BE2C (cell line): ENCODE measurements around the gene ANKRD28.

Experiments
- DNase-seq: peaks from one replicate; pipeline ENCODE4 v3.0.0-alpha.2; 2020
- H3K27me3 ChIP-seq: fragments of 250-450 bp; sonication (Bioruptor Pico); 2 replicates; pipeline ENCODE4 v1.5.1; 2020; ENCODE audit warnings: mild to moderate bottlenecking
- H3K36me3 ChIP-seq: fragments of 250-450 bp; sonication (Bioruptor Pico); 2 replicates; pipeline ENCODE4 v1.5.1; 2020; ENCODE audit warnings: mild to moderate bottlenecking
- H3K4me1 ChIP-seq: fragments of 250-450 bp; sonication (Bioruptor Pico); 2 replicates; pipeline ENCODE4 v1.5.1; 2020
- H3K4me3 ChIP-seq: 2 replicates; pipeline ENCODE4 v1.5.1; 2011; ENCODE audit warnings: low read depth, low read length
- H3K9me3 ChIP-seq: fragments of 250-450 bp; sonication (Bioruptor Pico); 2 replicates; pipeline ENCODE4 v1.5.1; 2020
- CTCF ChIP-seq: IDR thresholded peaks from 2 replicates; pipeline ENCODE4 v1.5.1; 2012; ENCODE audit warnings: mild to moderate bottlenecking, low read depth, low read length

ANKRD28 gene

GRCh38 chr3:15800327-15800726 is 2.5 kb upstream of the ANKRD28 start:
- no peak for TF ChIP-seq CTCF
- no peak for DNase-seq
- no peaks in the 10 kb centered on the region for H3K27me3 ChIP-seq
- H3K4me1 ChIP-seq: no peaks in the 10 kb centered on the region
- H3K9me3 ChIP-seq: no peaks in the 10 kb centered on the region
- no peaks in the 10 kb centered on the region for H3K36me3 ChIP-seq
- no peak overlapping the region for H3K4me3 ChIP-seq

DNA sequence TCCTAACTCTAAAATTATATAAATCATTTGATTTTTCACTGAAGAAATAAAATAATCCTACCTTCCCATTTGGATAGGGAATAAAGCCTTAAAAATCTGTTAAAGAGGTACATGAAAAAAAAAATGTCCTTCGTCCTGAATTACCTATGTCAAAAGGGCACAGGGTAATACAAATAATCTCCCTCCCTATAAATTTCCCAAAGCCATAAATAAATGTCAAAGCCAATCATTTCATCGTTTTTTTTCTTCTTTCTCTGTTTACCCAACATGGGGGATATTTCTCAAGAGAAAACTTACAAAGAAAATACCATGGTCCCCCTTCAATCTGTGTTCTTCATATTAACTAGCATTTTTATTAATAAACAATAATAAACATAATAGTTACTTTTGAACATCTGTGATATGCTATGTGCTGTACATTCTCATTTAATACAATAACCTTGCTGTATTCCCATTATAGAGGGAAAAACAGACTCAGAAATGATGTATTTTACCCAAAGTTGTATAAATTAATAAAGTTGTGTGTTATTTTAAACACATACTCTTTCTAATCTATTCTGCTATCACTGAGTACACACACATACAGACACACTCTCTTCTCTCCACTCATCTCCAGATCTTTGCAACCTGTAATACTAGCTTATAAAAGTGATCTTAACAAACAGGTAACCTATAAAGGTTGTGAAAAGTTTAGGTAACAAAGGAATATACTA is 910 bp upstream of the ANKRD28 start:
- H3K4me3 ChIP-seq: no peak overlapping the region
- TF ChIP-seq CTCF: no peak
- H3K36me3 ChIP-seq: no peaks in the 10 kb centered on the region
- no peaks in the 10 kb centered on the region for H3K4me1 ChIP-seq
- no peaks in the 10 kb centered on the region for H3K9me3 ChIP-seq
- H3K27me3 ChIP-seq: no peaks in the 10 kb centered on the region
- no peak for DNase-seq

DNA sequence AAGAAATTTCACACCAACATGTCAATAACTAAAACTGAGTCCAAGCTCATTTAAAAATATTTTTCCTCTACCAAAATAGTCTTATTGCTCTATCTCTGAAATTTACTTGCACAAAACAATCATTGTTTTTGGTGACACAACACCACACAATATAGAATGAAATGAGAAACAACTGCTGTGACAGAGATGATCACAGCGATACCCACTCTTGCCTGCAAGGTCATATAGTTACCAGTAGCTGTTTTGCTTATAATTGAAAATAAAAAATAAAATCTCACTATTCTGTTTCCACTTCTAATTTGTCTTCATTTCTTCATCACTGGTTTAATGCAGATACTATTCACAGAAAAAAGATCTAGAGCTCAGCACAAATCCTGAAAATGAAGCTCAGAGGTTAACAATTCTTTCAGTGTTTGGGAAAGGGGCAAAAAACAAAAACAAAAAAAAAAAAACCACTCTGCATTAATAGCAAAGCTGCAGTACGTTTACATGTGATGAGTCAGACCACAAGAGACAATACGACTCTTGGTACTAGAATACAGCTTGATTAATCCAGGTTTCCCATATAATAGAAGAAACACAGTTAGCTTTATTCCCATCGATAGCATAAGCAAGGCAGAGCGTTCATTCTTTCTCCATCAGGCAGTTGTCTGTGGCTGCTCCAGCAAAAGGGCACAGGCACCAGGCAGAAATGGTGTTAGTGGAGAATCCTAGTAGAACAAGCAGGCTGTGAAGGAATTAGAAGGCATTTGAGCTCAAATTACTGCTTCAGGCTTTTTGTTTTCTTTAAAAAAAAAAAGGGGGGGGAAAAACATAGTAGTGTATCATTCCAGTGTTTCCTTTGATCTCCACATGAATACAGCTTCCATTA is 773 bp downstream of the ANKRD28 start:
- no peaks in the 10 kb centered on the region for H3K4me1 ChIP-seq
- H3K9me3 ChIP-seq: no peaks in the 10 kb centered on the region
- no peak for DNase-seq
- H3K4me3 ChIP-seq: peak overlapping the region; percentile 25
- TF ChIP-seq CTCF: no peak
- H3K36me3 ChIP-seq: no peaks in the 10 kb centered on the region
- no peaks in the 10 kb centered on the region for H3K27me3 ChIP-seq

DNA sequence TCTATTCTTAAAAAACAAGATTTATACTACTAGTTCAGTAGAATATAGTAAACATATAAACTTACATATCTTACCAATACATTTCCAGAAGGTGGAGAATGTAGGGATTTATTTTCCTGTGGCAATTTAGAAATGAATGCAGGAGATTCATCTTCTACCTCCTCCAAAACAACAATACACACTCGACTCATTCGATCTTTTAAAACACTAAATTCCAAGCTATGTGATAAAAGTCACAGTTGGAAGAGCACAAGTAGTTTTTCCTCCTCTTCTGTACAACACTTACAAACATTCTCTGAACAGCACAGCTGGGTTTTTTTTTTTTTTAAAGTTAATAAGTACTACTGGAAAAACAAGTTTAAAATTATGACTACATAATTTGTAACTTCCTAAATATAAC is 1.4 kb downstream of the ANKRD28 start:
- no peaks in the 10 kb centered on the region for H3K9me3 ChIP-seq
- no peak overlapping the region for H3K4me3 ChIP-seq
- no peaks in the 10 kb centered on the region for H3K36me3 ChIP-seq
- H3K4me1 ChIP-seq: no peaks in the 10 kb centered on the region
- H3K27me3 ChIP-seq: no peaks in the 10 kb centered on the region
- DNase-seq: no peak
- no peak for TF ChIP-seq CTCF

DNA sequence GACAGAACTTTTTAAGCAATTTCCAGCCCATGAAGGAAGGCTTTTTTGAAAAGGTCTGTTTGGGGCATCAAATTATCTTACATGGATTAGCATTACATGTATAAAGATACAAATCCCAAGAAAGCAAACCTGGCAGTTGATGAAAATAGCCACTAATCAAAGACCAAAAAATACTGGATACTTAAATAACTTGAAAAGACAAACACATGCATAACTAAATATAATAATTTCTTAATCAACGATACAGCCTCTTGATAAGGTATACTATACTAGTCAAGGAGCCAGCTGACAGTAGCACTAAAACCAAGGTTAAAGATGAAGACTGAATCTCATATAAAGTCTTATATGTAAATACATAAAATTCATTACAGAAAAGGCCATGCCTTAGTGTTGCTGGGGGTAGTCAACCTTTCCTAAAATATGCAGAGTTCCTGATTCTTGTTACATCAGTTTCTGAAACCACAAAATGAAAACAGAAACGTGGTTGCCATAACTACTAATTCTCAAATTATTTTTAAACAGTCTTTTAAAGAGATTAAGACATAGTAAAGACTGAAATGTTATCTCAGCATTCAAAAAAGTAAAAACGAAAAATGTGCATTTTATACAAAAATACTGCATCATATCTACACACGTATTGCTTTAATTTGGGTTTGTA is 2.0 kb downstream of the ANKRD28 start:
- Histone ChIP-seq H3K4me3 (no peak overlapping the region), H3K9me3 (no peaks in the 10 kb centered on the region), H3K4me1 (no peaks in the 10 kb centered on the region), H3K36me3 (no peaks in the 10 kb centered on the region), H3K27me3 (no peaks in the 10 kb centered on the region)
- TF ChIP-seq CTCF: no peak
- no peak for DNase-seq
